GM19467 (cell line): ENCODE results near the gene CENPV.
A peak's percentile ranks its signal among the peaks of the same experiment; 100 is the strongest.

ENCODE experiments used
- ATAC-seq: cut with Tn5 transposase; IDR thresholded peaks from one replicate; pipeline ENCODE4 v1.9.1; 2021; ENCODE audit warnings: mild to moderate bottlenecking, moderate library complexity; ENCODE audit not compliant: unreplicated experiment

Gene CENPV

GRCh38 chr17:16363749-16364536 lies 10.7 kb upstream of the CENPV start:
- ATAC-seq: no peak

- ATAC-seq: no peak
These were observed 8.6 kb upstream of the CENPV start for GRCh38 chr17:16361874-16362273.

- ATAC-seq: no peak
These were observed 5.1 kb upstream of the CENPV start for GRCh38 chr17:16358394-16358793.

GRCh38 chr17:16354585-16354984 lies 1.3 kb upstream of the CENPV start:
- no peak for ATAC-seq

- peak; percentile 39 for ATAC-seq
These were observed 477 bp downstream of the CENPV start for GRCh38 chr17:16352667-16353316.

GRCh38 chr17:16352303-16352666 lies 984 bp downstream of the CENPV start:
- ATAC-seq: no peak

- no peak for ATAC-seq
These were observed 1.4 kb downstream of the CENPV start for GRCh38 chr17:16351831-16352230.

GRCh38 chr17:16349431-16349830 lies 3.8 kb downstream of the CENPV start:
- no peak for ATAC-seq

GRCh38 chr17:16348586-16348985 lies 4.7 kb downstream of the CENPV start:
- ATAC-seq: no peak

- no peak for ATAC-seq
These were observed 6.5 kb downstream of the CENPV start for GRCh38 chr17:16346721-16347271.

GRCh38 chr17:16345565-16345964 lies 7.7 kb downstream of the CENPV start:
- no peak for ATAC-seq

GRCh38 chr17:16343569-16343968 lies 9.7 kb downstream of the CENPV start:
- no peak for ATAC-seq

GRCh38 chr17:16342979-16343378 lies 10.3 kb downstream of the CENPV start:
- no peak for ATAC-seq

GRCh38 chr17:16339959-16340358 lies 13.3 kb downstream of the CENPV start:
- no peak for ATAC-seq

GRCh38 chr17:16339402-16339801 lies 13.9 kb downstream of the CENPV start:
- ATAC-seq: no peak

GRCh38 chr17:16338391-16338790 lies 14.9 kb downstream of the CENPV start:
- no peak for ATAC-seq

- no peak for ATAC-seq
These were observed 23.6 kb downstream of the CENPV start for GRCh38 chr17:16329519-16330271.

GRCh38 chr17:16328997-16329396 lies 24.3 kb downstream of the CENPV start:
- no peak for ATAC-seq

- ATAC-seq: no peak
These were observed 26.3 kb downstream of the CENPV start for GRCh38 chr17:16327018-16327417.

- ATAC-seq: no peak
These were observed 27.3 kb downstream of the CENPV start for GRCh38 chr17:16325964-16326363.

- ATAC-seq: no peak
These were observed 30.6 kb downstream of the CENPV start for GRCh38 chr17:16322636-16323035.

- ATAC-seq: no peak
These were observed 33.3 kb downstream of the CENPV start for GRCh38 chr17:16319969-16320368.
